ENCODE data around the gene WDR70. TPM values are rescaled to one million over a fixed set of nuclear protein-coding genes. Genes with fewer than 3 reads are reported as not detected.

Gene WDR70
- total RNA-seq, 4 donors from 2014 or later: 25.3 to 122 (median 48.8) TPM

GRCh38 chr5:37417347-37417746, 38.2 kb downstream of the WDR70 start:
- H3K27ac ChIP-seq: no peak overlapping the region
- no peak for TF ChIP-seq POLR2A (IDR thresholded peaks at IDR 0.05)
- TF ChIP-seq, protein P1, sequence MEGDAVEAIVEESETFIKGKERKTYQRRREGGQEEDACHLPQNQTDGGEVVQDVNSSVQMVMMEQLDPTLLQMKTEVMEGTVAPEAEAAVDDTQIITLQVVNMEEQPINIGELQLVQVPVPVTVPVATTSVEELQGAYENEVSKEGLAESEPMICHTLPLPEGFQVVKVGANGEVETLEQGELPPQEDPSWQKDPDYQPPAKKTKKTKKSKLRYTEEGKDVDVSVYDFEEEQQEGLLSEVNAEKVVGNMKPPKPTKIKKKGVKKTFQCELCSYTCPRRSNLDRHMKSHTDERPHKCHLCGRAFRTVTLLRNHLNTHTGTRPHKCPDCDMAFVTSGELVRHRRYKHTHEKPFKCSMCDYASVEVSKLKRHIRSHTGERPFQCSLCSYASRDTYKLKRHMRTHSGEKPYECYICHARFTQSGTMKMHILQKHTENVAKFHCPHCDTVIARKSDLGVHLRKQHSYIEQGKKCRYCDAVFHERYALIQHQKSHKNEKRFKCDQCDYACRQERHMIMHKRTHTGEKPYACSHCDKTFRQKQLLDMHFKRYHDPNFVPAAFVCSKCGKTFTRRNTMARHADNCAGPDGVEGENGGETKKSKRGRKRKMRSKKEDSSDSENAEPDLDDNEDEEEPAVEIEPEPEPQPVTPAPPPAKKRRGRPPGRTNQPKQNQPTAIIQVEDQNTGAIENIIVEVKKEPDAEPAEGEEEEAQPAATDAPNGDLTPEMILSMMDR (IDR thresholded peaks at IDR 0.05): no peak
- no peak overlapping the region for H3K4me3 ChIP-seq
- H3K36me3 ChIP-seq: no peaks in the 10 kb centered on the region
- no peaks in the 10 kb centered on the region for H3K27me3 ChIP-seq
- no peaks in the 10 kb centered on the region for H3K4me1 ChIP-seq
- no peak for DNase-seq
- H3K9me3 ChIP-seq: no peaks in the 10 kb centered on the region
- intact Hi-C loops (cut with DNase I; ENCODE audit: low total_unique reads): no loop called here

GRCh38 chr5:37424441-37424840, 45.3 kb downstream of the WDR70 start:
- intact Hi-C loops (cut with DNase I; ENCODE audit: low total_unique reads): no loop called here
- no peak overlapping the region for H3K27ac ChIP-seq
- H3K36me3 ChIP-seq: no peaks in the 10 kb centered on the region
- TF ChIP-seq, protein P1 (IDR thresholded peaks at IDR 0.05): no peak
- TF ChIP-seq POLR2A (IDR thresholded peaks at IDR 0.05): no peak
- no peaks in the 10 kb centered on the region for H3K4me1 ChIP-seq
- H3K4me3 ChIP-seq: no peak overlapping the region
- no peaks in the 10 kb centered on the region for H3K27me3 ChIP-seq
- H3K9me3 ChIP-seq: no peaks in the 10 kb centered on the region
- DNase-seq: no peak

DNA sequence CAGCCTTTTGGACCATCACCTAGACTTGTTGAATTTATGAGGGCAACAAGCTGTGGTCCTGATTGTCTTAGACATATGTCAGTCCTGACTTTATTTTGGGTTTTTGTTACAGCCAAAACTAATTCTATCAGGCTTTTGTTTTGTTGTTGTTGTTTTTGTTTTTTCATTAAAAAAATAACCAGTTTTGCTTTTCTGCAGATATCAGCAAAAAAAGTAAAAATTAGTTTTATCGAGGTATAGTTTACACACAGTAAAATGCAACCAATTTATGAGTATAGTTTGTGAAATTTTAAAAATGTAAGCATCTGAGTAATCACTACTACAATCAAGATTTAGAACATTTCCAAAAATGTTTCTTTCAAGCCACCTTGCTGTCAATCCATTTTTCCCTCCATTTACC, 48.9 kb downstream of the WDR70 start:
- H3K9me3 ChIP-seq: no peaks in the 10 kb centered on the region
- H3K4me1 ChIP-seq: no peaks in the 10 kb centered on the region
- intact Hi-C loops (cut with DNase I; ENCODE audit: low total_unique reads): no loop called here
- DNase-seq: no peak
- H3K27me3 ChIP-seq: no peaks in the 10 kb centered on the region
- H3K27ac ChIP-seq: no peak overlapping the region
- no peak overlapping the region for H3K4me3 ChIP-seq
- H3K36me3 ChIP-seq: no peaks in the 10 kb centered on the region
- TF ChIP-seq, protein P1 (IDR thresholded peaks at IDR 0.05): no peak
- TF ChIP-seq POLR2A (IDR thresholded peaks at IDR 0.05): no peak

DNA sequence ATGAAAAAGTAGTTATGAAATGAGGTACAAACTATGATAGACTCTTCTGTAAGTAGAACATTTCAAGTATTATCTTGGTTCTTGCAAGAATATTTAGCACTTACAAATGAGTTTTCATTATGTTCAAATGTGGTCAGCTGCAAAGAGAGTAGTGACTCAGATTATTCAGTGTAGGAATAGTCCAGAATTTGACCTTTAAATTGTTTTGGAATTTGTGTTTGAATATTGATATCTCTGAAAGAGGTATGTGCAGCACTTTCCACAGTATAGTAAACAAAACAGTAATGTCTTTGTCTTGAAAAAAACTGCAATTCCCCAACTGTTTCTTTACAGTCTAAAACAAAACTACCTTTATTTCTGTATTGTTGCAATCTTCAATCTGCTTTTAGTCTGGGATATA, 56.1 kb downstream of the WDR70 start:
- intact Hi-C loops (cut with DNase I; ENCODE audit: low total_unique reads): no loop called here
- no peaks in the 10 kb centered on the region for H3K9me3 ChIP-seq
- H3K4me3 ChIP-seq: no peak overlapping the region
- TF ChIP-seq POLR2A (IDR thresholded peaks at IDR 0.05): no peak
- TF ChIP-seq, protein P1 (IDR thresholded peaks at IDR 0.05): no peak
- H3K36me3 ChIP-seq: no peaks in the 10 kb centered on the region
- H3K4me1 ChIP-seq: no peaks in the 10 kb centered on the region
- no peak for DNase-seq
- no peaks in the 10 kb centered on the region for H3K27me3 ChIP-seq
- H3K27ac ChIP-seq: no peak overlapping the region

DNA sequence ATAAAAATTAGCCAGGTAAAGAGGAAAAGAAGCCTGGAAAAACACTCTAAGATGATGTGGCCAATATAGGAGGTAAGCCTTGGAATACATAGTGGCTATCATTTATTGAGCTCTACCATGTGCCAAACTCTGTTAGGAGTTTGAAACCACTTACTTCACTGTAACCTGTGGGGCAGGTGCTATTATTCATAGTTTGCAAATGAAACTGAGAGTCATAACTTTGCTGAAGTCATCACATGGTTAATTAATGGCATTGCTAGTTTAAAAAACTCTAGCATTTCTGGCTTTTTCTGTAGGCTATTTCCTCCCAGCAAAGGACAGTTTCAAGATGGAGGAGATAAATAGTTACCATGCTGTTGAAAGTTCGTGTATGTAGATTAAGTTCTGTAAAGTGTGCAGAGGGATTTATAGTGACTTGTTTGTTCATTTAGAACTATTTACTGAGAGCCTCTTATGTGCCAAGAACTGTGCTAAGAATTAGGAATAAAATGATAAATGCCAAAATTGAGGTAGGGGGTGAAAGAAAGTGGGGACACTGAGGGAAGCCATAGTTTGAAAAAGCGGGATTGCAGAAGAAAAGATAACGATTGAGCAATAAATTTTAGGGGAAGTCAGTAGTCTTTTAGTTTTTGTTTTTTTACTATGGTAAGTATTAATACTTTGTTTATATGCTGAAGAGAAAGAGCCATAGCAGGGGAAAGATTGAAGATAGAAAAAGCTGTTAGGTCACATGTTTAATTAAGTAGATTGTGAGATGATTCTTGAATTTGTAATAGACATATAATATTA, 57.2 kb downstream of the WDR70 start:
- H3K27me3 ChIP-seq: no peaks in the 10 kb centered on the region
- intact Hi-C loops (cut with DNase I; ENCODE audit: low total_unique reads): no loop called here
- H3K36me3 ChIP-seq: no peaks in the 10 kb centered on the region
- no peak for DNase-seq
- H3K27ac ChIP-seq: no peak overlapping the region
- no peaks in the 10 kb centered on the region for H3K9me3 ChIP-seq
- H3K4me3 ChIP-seq: no peak overlapping the region
- no peaks in the 10 kb centered on the region for H3K4me1 ChIP-seq
- TF ChIP-seq, protein P1 (IDR thresholded peaks at IDR 0.05): no peak
- TF ChIP-seq POLR2A (IDR thresholded peaks at IDR 0.05): no peak

All from uterus (tissue), 4 donors.